K562 (cell line): ENCODE measurements around the gene DAG1. TPM values are rescaled to one million over a fixed set of nuclear protein-coding genes. Genes with fewer than 3 reads are reported as not detected.

ENCODE experiments used
- ATAC-seq: fragments of 200-7000 bp; cut with Tn5 transposase; 3 replicates; pipeline ENCODE4 v1.9.1; 2020; ENCODE audit warnings: moderate library complexity
- BruUV-seq: library from RNA; stranded (reverse); fragments of 400-500 nt; replicated peaks from 2 replicates; lab custom pipeline; 2021; lab: Mats Ljungman, UMichigan
- CTCF ChIA-PET: fragments of 300-600 bp; formaldehyde crosslinking; extraction: SDS; loops from one replicate; lab custom pipeline; 2021; ENCODE audit warnings: low intra/inter-chr PET ratio; lab: Yijun Ruan, JAX
- POLR2A ChIA-PET: fragments of 300-600, 350-650 bp; sonication (Branson Sonifier 250); formaldehyde crosslinking; extraction: SDS; loops from one replicate; lab custom pipeline; 2021; ENCODE audit warnings: antibody characterized with exemption, inconsistent platforms; lab: Yijun Ruan, JAX
- DNase-seq, 4 experiments: peaks; one replicate each; pipeline versions ENCODE4 v3.0.0 to v3.0.0-alpha.2; 2011 to 2018; ENCODE audit warnings: low spot score in 3 of 4, mixed read lengths in 3 of 4; ENCODE audit errors: extremely low read depth in 1 of 4
- FAIRE-seq: peaks from 2 replicates; lab custom pipeline; 2011; peaks lifted over from hg19 to GRCh38; lab: Jason Lieb, UNC
- H2AFZ ChIP-seq: 2 replicates; pipeline ENCODE4 v1.6.0; 2011; ENCODE audit warnings: low read depth, low read length, control low read depth, inconsistent platforms
- H3K27ac ChIP-seq: fragments of 200-600 bp; 3 replicates; pipeline ENCODE4 v1.8.0; 2011; ENCODE audit warnings: low read depth, mild to moderate bottlenecking, control low read depth, inconsistent platforms, low read length, moderate library complexity, mixed read lengths; ENCODE audit errors: extremely low read depth
- H3K27me3 ChIP-seq, 2 experiments: fragments of 300-600 bp in 1 of 2; 2 replicates in 1 of 2; 3 replicates in 1 of 2; pipeline versions ENCODE4 v1.6.0 to v1.8.0; 2011; ENCODE audit warnings: inconsistent platforms in 2 of 2, low read length in 2 of 2, mild to moderate bottlenecking in 1 of 2, mixed read lengths in 1 of 2, moderate library complexity in 1 of 2; ENCODE audit not compliant: control insufficient read depth in 2 of 2, insufficient read depth in 2 of 2
- H3K36me3 ChIP-seq: fragments of 300-600 bp; 3 replicates; pipeline ENCODE4 v1.8.0; 2011; ENCODE audit warnings: mild to moderate bottlenecking, low read length, inconsistent platforms; ENCODE audit not compliant: control insufficient read depth, insufficient read depth
- H3K4me1 ChIP-seq, 2 experiments: fragments of 200-600 bp in 1 of 2; replicated peaks in 1 of 2; 2 replicates in 1 of 2; 3 replicates in 1 of 2; pipeline versions ENCODE4 v1.5.1 to v1.8.0; 2011; ENCODE audit warnings: inconsistent platforms in 2 of 2, low read length in 2 of 2, mild to moderate bottlenecking in 1 of 2, mixed read lengths in 1 of 2, moderate library complexity in 1 of 2; ENCODE audit not compliant: control insufficient read depth in 2 of 2, insufficient read depth in 2 of 2
- H3K4me2 ChIP-seq: 2 replicates; pipeline ENCODE4 v1.6.1; 2011; ENCODE audit warnings: low read length, control low read depth, inconsistent platforms, mixed read lengths; ENCODE audit not compliant: insufficient read depth
- H3K4me3 ChIP-seq: fragments of 200-600 bp; sonication (generic), shearing (Covaris generic); 2 replicates; pipeline ENCODE4 v1.5.1; 2016; ENCODE audit warnings: control low read depth, inconsistent platforms
- H3K79me2 ChIP-seq: fragments of 200-600 bp; 3 replicates; pipeline ENCODE4 v1.8.0; 2011; ENCODE audit warnings: low read length, inconsistent platforms; ENCODE audit not compliant: control insufficient read depth, insufficient read depth
- H3K9ac ChIP-seq, 2 experiments: 2 replicates each; pipeline versions ENCODE4 v1.6.0 to v1.6.1; 2011; ENCODE audit warnings: low read depth in 2 of 2, low read length in 2 of 2, control low read depth in 1 of 2, inconsistent platforms in 1 of 2, mild to moderate bottlenecking in 1 of 2, mixed read lengths in 1 of 2; ENCODE audit not compliant: insufficient read depth in 1 of 2
- H3K9me1 ChIP-seq: one replicate; pipeline ENCODE4 v1.6.0; 2011; ENCODE audit warnings: inconsistent platforms, mild to moderate bottlenecking, low read length, moderate library complexity; ENCODE audit not compliant: control insufficient read depth, insufficient read depth
- H3K9me3 ChIP-seq: replicated peaks from 2 replicates; pipeline ENCODE4 v1.5.1; 2011; ENCODE audit warnings: low read depth, low read length, inconsistent platforms; ENCODE audit not compliant: control insufficient read depth, insufficient read depth
- H4K20me1 ChIP-seq: replicated peaks from 2 replicates; pipeline ENCODE4 v1.6.1; 2011; ENCODE audit warnings: low read length, inconsistent platforms, mixed read lengths; ENCODE audit not compliant: control insufficient read depth, insufficient read depth
- CEBPG ChIP-seq, 3 experiments: fragments of 200-800 bp in 1 of 3; sonication (Bioruptor generic) in 1 of 3; sonication (generic) in 1 of 3; formaldehyde crosslinking in 1 of 3; IDR thresholded peaks in 2 of 3; conservative IDR thresholded peaks in 1 of 3; 2 replicates each; pipeline versions ENCODE4 v1.6.1 to v1.8.0; 2016 to 2022; ENCODE audit warnings: missing compliant biosample characterization in 2 of 3, missing genetic modification characterization in 2 of 3, mild to moderate bottlenecking in 1 of 3, missing genetic modification reagents in 1 of 3
- CLOCK ChIP-seq: fragments of 250-450 bp; sonication (Bioruptor Pico); IDR thresholded peaks from 2 replicates; pipeline ENCODE4 v1.4.0; 2020; ENCODE audit warnings: mild to moderate bottlenecking, moderate library complexity, borderline replicate concordance
- FOSL1 ChIP-seq: fragments of 200-800 bp; sonication (Bioruptor generic); conservative IDR thresholded peaks from 2 replicates; pipeline ENCODE4 v1.6.1; 2016; ENCODE audit warnings: missing genetic modification characterization, missing compliant biosample characterization
- HDAC2 ChIP-seq: fragments of 450-650 bp; IDR thresholded peaks from 2 replicates; pipeline ENCODE4 v1.6.1; 2016; ENCODE audit warnings: mild to moderate bottlenecking
- MXD1 ChIP-seq: fragments of 250-450 bp; sonication (Bioruptor Pico); IDR thresholded peaks from 2 replicates; pipeline ENCODE4 v1.8.0; 2021; ENCODE audit warnings: borderline replicate concordance, mild to moderate bottlenecking, moderate library complexity; ENCODE audit not compliant: poor library complexity, severe bottlenecking
- NEUROD1 ChIP-seq: fragments of 150-350 bp; IDR thresholded peaks from 2 replicates; pipeline ENCODE4 v1.6.1; 2014; ENCODE audit warnings: borderline replicate concordance, low read length, low read depth; ENCODE audit not compliant: partially characterized antibody
- NFE2 ChIP-seq: IDR thresholded peaks from 2 replicates; pipeline ENCODE4 v1.6.1; 2014; ENCODE audit warnings: antibody characterized with exemption, low read depth
- NR2C2 ChIP-seq, 2 experiments: fragments of 200-800 bp in 1 of 2; sonication (Bioruptor generic) in 1 of 2; sonication (generic) in 1 of 2; formaldehyde crosslinking in 1 of 2; IDR thresholded peaks; 2 replicates each; pipeline versions ENCODE4 v1.6.1 to v1.8.0; 2016 to 2022; ENCODE audit warnings: mild to moderate bottlenecking in 1 of 2, missing compliant biosample characterization in 1 of 2, missing genetic modification characterization in 1 of 2, missing genetic modification reagents in 1 of 2
- RFX1 ChIP-seq: fragments of 450-650 bp; IDR thresholded peaks from 2 replicates; pipeline ENCODE4 v1.6.1; 2016; ENCODE audit warnings: mild to moderate bottlenecking, moderate library complexity
- SRF ChIP-seq, 2 experiments: fragments of 250-450, 450-650 bp in 1 of 2; sonication (Bioruptor Pico) in 1 of 2; sonication (generic) in 1 of 2; formaldehyde crosslinking; IDR thresholded peaks; 2 replicates each; pipeline versions ENCODE4 v1.5.0 to v1.5.1; 2020 to 2022; ENCODE audit warnings: mild to moderate bottlenecking in 1 of 2, missing genetic modification reagents in 1 of 2
- ZBTB2 ChIP-seq: fragments of 450-650 bp; IDR thresholded peaks from 2 replicates; pipeline ENCODE4 v1.6.1; 2016; ENCODE audit warnings: antibody characterized with exemption
- ZHX1 ChIP-seq: fragments of 150-350 bp; conservative IDR thresholded peaks from 2 replicates; pipeline ENCODE4 v1.6.1; 2014; ENCODE audit warnings: low read length
- in situ Hi-C: fragments of 300-500 bp; cut with MboI; formaldehyde crosslinking; loops from 4 replicates; pipeline ENCODE4 v1.15.0; 2018; ENCODE audit warnings: inconsistent platforms, mixed read lengths
- intact Hi-C: fragments of 100-400 bp; cut with micrococcal nuclease; formaldehyde crosslinking; loops from 2 replicates; pipeline ENCODE4 v1.14.2; 2022
- polyA plus RNA-seq, 8 experiments: library from polyadenylated mRNA; depleted of rRNA in 4 of 8; stranded (reverse) in 5 of 8; unstranded in 3 of 8; fragments of >200 nt; fragmentation: Nextera tagmentation in 2 of 8; fragmentation: Illumina TruSeq in 1 of 8; extraction: Ambion mirVana in 2 of 8; extraction: Trizol in 1 of 8; gene quantifications; 2 replicates each; pipeline versions ENCODE4 v1.2.1 to v1.2.3, GENCODE V29; 2011 to 2014; ENCODE audit warnings: inconsistent platforms in 1 of 8, missing spikeins in 1 of 8
- total RNA-seq, 7 experiments: library from RNA; depleted of rRNA in 6 of 7; stranded (reverse); fragments of >200 nt in 6 of 7; fragmentation: Illumina TruSeq in 2 of 7; extraction: Trizol in 2 of 7; gene quantifications; 2 replicates each; pipeline versions ENCODE4 v1.2.1 to v1.2.3, GENCODE V29; 2011 to 2021; ENCODE audit warnings: low replicate concordance in 1 of 7

DAG1 gene
- total and polyA plus RNA-seq, 9 of the 15 experiments (the other 6 are each of a cell fraction or from before 2014, with no cell fraction given) = 0.29 to 19.6 (median 8.2) TPM

GRCh38 chr3:49552087-49552486, 82.0 kb downstream of the DAG1 start:
- Histone ChIP-seq H3K27ac (no peak overlapping the region), H3K4me3 (no peak overlapping the region), H3K9ac (no peak overlapping the region), H3K4me2 (no peak overlapping the region), H3K27me3 (peaks cover 0 to 14% of the 10 kb centered on the region in 2 experiments; a peak in 3 of 5 replicates), H3K9me3 (no peaks in the 10 kb centered on the region), H3K4me1 (peaks cover 14 to 27% of the 10 kb centered on the region in 2 experiments; a peak in 4 of 5 replicates), H3K9me1 (no peaks in the 10 kb centered on the region), H3K79me2 (peaks cover 3% of the 10 kb centered on the region; the same call in 1 of the 3 replicates), H3K36me3 (no peaks in the 10 kb centered on the region), H2AFZ (no peak overlapping the region), H4K20me1 (0 out of 2 replicates have a peak, but pooled peaks cover 4% of the 10 kb centered on the region)
- BruUV-seq = no TSS peak
- no peak for ATAC-seq
- ChIA-PET POLR2A (no interaction called here), CTCF (no interaction called here)
- intact Hi-C loops (loop anchor here (10.0 kb wide), 1 partner anchor 353 kb away; the partner anchor contains the start of gene MST1R), in situ Hi-C loops (no loop called here)
- FAIRE-seq = no peak
- DNase-seq = no peak
- TF ChIP-seq ZHX1 (no peak), SRF (CRISPR knock-in tag; IDR thresholded peaks at IDR 0.05) (no peak), NFE2 (no peak), HDAC2 (no peak), NR2C2 (CRISPR knock-in tag; IDR thresholded peaks at IDR 0.05) (no peak), NR2C2 (tag; IDR thresholded peaks at IDR 0.05) (no peak), CLOCK (CRISPR knock-in tag) (no peak), CEBPG (CRISPR knock-in tag; IDR thresholded peaks at IDR 0.05) (no peak), CEBPG (tag; conservative IDR thresholded peaks at IDR 0.05 in 1 of 2, IDR thresholded peaks at IDR 0.05 in 1 of 2) (no peak), ZBTB2 (no peak), FOSL1 (tag) (no peak), RFX1 (no peak), MXD1 (no peak), NEUROD1 (no peak)
